Coronary artery (tissue), 2 donors: Measurements from ENCODE around the gene RCL1.
A peak's percentile ranks its signal among the peaks of the same experiment; 100 is the strongest.
"Not testable (repeated sequence)": the region's sequence is repeated elsewhere in the genome, so short reads cannot be mapped to it uniquely, and the experiment has no call there.

ENCODE experiments used
- DNase-seq: peaks from one replicate; pipeline ENCODE4 v3.0.0-alpha.2; 2017; ENCODE audit warnings: low spot score
- H3K27ac ChIP-seq, 2 donors: fragments of 200-600 bp; sonication (generic); one replicate each; pipeline ENCODE4 v1.5.1; 2016 to 2019
- H3K4me3 ChIP-seq: fragments of 200-600 bp; sonication (generic); 2 replicates; pipeline ENCODE4 v1.5.1; 2016; ENCODE audit warnings: mild to moderate bottlenecking, moderate library complexity
- CTCF ChIP-seq: fragments of 200-600 bp; sonication (generic); IDR thresholded peaks from one replicate; pipeline ENCODE4 v1.5.1; 2019; ENCODE audit warnings: antibody characterized with exemption

Gene RCL1

GRCh38 chr9:4784403-4784802 is 8.3 kb upstream of the RCL1 start:
- no peak for DNase-seq
- H3K27ac ChIP-seq, result no peak overlapping the region
- no peak overlapping the region for H3K4me3 ChIP-seq
- no peak for TF ChIP-seq CTCF

- DNase-seq, result no peak
- Histone ChIP-seq H3K4me3 (no peak overlapping the region), H3K27ac (no peak overlapping the region)
- no peak for TF ChIP-seq CTCF
These were observed 6.1 kb upstream of the RCL1 start for GRCh38 chr9:4786599-4786998.

GRCh38 chr9:4787876-4788275 is 4.9 kb upstream of the RCL1 start:
- DNase-seq, result no peak
- no peak for TF ChIP-seq CTCF
- no peak overlapping the region for H3K4me3 ChIP-seq
- H3K27ac ChIP-seq, result no peak overlapping the region

GRCh38 chr9:4788703-4789102 is 4.0 kb upstream of the RCL1 start:
- DNase-seq, result no peak
- H3K4me3 ChIP-seq, result no peak overlapping the region
- H3K27ac ChIP-seq, result no peak overlapping the region
- TF ChIP-seq CTCF, result no peak

GRCh38 chr9:4792054-4792571 is 631 bp upstream of the RCL1 start:
- peak overlapping the region; percentile 11 to 98 for H3K27ac ChIP-seq
- peak overlapping the region; percentile 99 for H3K4me3 ChIP-seq
- no peak for DNase-seq
- no peak for TF ChIP-seq CTCF

- Histone ChIP-seq H3K4me3 (peak overlapping the region; percentile 99), H3K27ac (peak overlapping the region; percentile 90 to 98)
- TF ChIP-seq CTCF, result no peak
- no peak for DNase-seq
These were observed 983 bp downstream of the RCL1 start for GRCh38 chr9:4793459-4794395.

GRCh38 chr9:4794691-4795090 is 1.9 kb downstream of the RCL1 start:
- no peak overlapping the region for H3K27ac ChIP-seq

GRCh38 chr9:4795108-4795507 is 2.4 kb downstream of the RCL1 start:
- DNase-seq, H3K27ac ChIP-seq, H3K4me3 ChIP-seq: not testable (repeated sequence)

More at GRCh38 chr9:4794691-4795090, 1.9 kb downstream of the RCL1 start:
- H3K4me3 ChIP-seq, result peak overlapping the region; percentile 99
- no peak for DNase-seq
- TF ChIP-seq CTCF, result no peak
